HG03045 (cell line): ENCODE data around the gene BCL7C.

Experiments
- ATAC-seq: cut with Tn5 transposase; IDR thresholded peaks from one replicate; pipeline ENCODE4 v1.9.1; 2021; ENCODE audit warnings: mild to moderate bottlenecking, moderate library complexity; ENCODE audit not compliant: unreplicated experiment

BCL7C gene

GRCh38 chr16:30922960-30923535, 29.2 kb upstream of the BCL7C start:
- ATAC-seq: peak; percentile 64

- peak; percentile 71 for ATAC-seq
Observed at GRCh38 chr16:30922420-30922959, 28.6 kb upstream of the BCL7C start.

DNA sequence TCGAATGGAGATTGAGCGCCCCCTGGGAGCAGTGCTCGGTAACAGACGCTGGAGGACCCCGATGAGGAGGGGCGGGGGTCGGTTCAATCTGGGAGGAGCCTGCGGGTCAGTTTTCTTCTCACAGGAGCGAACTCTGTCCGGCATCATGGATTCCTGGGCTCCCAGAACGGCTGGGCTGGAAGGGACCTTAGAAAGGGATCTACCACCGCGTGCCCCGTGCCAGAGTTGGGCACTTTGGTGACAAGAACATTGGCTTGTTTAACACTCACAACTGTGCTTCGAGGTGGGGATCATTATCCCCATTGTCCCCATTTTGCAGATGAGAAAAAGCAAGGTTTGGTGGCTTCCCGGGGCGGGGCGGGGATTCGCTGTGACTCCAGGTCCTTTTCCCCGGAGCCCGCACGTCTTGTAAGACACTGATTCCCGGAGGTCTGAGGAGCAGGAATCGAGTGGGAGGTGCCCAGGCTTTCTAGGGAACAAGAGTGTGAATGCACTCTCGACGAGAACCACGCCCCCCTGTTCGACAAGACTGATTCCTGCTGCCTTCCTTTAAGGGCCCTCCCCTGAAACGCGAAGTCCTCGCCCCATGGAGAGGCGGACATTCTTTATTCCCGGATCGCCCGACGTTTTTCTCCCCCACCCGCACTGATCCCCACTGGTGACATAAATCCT, 28.0 kb upstream of the BCL7C start:
- ATAC-seq: no peak

GRCh38 chr16:30921459-30921747, 27.5 kb upstream of the BCL7C start:
- ATAC-seq: no peak

DNA sequence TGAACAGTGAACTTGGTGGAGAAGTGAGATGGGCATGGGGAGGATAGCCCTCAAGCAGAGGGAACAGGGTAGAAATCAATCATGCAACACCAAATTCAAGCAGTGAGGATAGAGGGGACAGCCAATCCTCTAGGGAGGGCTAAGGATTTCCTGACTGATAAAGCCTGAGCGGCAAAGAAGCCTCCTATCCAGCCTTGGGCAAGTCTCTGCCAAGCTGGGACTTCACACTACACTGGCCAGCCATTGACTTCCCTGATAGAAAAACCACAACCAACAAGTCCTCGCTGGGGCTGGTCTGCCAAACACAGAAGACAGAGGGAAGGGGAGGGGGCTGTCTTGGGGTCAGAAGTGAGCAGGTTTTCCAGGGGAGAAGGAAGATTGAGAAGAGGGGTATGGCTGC, 27.0 kb upstream of the BCL7C start:
- no peak for ATAC-seq

DNA sequence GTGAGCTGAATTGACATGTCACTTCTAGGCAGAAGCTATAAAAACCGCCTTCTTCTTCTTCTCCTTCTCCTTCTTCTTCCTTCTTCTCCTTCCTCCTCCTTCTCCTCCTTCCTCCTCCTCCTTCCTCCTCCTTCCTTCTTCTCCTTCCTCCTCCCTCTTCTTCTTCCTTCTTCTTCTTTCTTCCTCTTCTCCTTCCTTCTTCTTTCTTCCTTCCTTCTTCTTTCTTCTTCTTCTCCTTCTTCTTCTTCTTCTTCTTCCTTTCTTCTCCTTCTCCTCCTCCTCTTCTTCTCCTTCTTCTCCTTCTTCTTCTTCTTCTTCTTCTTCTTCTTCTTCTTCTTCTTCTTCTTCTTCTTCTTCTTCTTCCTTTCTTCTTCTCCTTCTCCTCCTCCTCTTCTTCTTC, 24.7 kb upstream of the BCL7C start:
- no peak for ATAC-seq

GRCh38 chr16:30914830-30915229, 21.0 kb upstream of the BCL7C start:
- no peak for ATAC-seq

DNA sequence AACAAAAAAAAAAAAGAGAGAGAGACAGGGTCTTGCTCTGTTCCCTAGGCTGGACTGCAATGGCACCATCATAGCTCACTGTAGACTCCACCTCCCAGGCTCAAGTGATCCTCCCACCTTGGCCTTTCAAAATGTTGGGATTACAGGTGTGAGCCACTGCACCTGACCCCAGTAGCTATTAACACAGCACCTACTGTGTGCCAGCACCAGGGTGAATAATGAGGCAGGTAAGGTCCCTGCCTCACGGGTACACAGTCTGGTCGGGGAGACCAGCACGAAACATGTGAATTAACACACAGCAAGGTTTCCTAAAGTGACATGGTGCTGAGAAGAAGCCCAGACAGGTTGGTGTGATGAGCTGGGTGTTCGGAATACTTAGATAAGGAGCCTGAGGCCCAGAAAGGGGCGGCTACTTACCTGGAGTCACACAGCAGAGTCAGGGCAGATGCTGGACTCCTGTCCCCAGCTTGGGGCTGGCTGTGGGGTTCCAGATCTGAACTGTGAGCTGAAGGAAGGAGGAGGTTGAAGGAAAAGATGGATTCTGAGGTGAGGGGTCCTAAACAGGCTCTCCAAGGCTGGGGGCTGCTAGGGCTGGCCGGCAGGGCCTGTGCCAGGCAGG, 19.0 kb upstream of the BCL7C start:
- no peak for ATAC-seq

DNA sequence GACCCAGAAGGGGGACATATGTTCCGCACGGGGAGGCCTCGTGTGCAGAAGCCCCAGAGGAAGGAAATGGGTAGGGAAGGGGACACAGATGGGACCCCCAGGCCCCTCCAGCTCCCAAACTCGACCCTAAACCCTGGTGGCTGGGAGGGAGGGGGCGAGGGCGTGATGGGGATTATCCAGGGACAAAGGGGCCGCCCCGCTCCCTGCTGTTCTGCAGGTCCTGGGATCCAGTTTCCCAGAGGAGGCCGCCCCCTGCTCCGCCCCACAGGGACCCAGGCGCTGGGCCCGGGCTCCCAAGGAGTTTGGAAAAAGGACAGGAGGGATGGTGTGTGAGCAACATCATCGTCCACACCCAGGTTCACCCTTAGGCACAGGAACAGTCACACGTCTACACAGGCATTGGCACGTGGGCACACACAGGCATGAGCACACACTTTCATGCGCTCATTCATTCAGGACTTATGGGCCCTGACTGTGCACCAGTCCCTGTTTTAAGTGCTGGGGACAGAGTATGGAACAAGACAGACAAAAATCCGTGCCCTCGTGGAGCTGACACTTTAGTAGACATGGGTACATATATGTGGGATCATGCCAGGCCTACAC, 16.7 kb upstream of the BCL7C start:
- no peak for ATAC-seq

DNA sequence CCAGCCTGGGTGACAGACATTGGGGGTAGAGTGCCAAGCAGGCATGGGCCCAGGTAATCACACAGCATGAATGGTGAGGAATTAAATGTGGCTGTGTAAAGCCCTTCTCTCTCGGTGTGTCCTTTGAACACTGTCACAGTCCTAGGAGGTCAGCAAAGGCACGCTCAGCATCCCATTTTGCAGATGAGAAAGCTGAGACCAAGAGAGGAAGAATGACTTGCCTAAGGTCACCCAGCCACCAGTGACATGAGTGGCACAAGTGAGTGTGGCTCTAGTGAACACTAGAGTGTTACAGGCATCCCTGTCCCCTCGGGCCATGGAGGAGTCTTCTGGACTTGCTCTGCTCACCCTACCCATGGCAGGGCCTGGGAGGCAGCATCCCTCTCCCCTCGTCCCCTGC, 13.2 kb upstream of the BCL7C start:
- no peak for ATAC-seq

DNA sequence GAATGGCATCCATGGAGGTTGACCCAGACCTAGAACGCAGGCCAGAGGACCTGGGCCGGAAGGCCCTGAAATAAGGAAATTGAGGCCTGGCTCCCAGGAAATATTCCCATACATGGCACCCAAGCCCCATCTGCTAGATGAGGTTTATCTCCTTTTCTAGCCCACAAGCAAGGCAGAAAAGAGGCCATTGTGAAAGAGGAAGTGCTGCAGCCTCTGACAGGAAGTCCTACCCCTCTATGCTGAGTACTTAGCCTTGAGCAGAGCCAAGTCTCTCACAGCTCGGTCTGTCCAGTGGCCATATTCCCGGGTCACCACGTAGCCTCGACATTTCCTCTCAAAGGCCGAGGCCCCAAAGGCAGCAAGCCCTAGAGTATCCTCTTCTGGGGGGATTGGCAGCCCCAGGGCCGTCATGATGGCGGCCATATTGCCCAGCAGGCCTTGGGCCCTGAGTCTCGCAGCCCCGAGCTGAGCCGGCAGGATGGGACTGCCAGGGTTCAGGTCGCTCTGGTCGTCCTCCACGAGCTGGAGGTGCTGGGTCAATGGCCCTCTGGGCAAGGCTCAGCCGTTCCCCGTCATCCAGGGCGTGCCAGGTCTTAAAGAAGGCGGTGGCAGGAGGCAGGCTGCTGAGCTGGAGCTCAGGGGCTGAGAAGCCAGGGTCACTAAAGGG, 10.4 kb upstream of the BCL7C start:
- no peak for ATAC-seq

DNA sequence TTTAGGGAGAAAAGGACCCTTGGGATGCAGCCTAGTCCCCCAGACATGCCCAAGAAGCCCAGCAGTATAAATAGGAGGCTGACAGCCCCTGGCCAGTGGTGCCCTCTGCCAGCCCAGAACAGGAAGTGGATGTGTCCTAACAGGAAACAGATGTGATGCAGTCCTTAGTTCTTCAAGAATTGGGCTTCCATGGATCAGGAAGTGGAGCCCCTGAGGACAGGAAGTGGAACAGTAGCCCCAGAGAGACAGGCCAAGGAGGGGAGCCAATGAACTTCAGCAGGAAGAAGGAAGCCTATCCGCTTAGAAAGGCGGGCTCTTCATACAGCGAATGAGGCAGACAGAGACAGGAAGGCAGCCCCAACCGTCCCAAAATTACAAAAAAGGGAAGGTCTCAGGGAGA, 9.7 kb upstream of the BCL7C start:
- no peak for ATAC-seq

GRCh38 chr16:30903002-30903401, 9.1 kb upstream of the BCL7C start:
- ATAC-seq: no peak

- peak; percentile 52 for ATAC-seq
Observed at GRCh38 chr16:30902029-30902972, 8.4 kb upstream of the BCL7C start.

DNA sequence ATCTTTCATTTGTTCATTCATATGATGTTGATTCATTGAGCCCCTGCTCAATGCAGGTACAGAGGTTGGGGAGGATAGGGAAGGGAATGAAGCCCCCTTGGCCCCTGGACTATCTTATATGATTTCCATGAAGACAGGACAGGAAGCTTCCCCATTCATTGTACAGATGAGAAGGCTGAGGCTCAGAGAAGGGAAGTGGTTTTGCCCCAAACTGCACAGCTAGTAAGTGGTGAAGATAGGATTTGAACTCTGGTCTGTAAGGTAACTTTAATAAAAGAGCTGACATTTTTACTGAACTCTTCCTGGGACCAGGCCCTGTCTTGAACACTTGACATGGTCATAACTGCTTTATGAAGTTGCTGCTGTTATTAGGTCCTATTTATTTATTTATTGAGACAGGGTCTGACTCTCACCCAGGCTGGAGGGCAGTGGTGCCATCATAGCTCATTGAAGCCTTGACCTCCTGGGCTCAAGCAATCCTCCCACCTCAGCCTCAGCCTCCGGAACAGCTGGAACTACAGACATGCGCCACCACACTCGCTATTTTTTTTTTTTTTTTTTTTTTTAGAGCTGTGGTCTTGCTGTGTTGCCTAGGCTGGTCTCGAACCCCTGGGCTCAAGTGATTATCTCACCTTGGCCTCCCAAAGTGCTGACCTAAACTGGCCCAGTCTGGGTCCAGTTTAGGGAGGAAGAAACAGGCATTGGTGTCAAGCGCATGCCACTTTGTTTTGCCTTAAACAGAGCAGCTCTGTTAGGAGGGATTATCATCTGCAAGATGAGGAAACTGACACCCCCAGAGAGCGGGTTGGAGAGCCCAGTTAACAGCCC, 7.5 kb upstream of the BCL7C start:
- no peak for ATAC-seq

GRCh38 chr16:30900588-30900987, 6.7 kb upstream of the BCL7C start:
- no peak for ATAC-seq

- no peak for ATAC-seq
Observed at GRCh38 chr16:30899794-30900193, 5.9 kb upstream of the BCL7C start.

DNA sequence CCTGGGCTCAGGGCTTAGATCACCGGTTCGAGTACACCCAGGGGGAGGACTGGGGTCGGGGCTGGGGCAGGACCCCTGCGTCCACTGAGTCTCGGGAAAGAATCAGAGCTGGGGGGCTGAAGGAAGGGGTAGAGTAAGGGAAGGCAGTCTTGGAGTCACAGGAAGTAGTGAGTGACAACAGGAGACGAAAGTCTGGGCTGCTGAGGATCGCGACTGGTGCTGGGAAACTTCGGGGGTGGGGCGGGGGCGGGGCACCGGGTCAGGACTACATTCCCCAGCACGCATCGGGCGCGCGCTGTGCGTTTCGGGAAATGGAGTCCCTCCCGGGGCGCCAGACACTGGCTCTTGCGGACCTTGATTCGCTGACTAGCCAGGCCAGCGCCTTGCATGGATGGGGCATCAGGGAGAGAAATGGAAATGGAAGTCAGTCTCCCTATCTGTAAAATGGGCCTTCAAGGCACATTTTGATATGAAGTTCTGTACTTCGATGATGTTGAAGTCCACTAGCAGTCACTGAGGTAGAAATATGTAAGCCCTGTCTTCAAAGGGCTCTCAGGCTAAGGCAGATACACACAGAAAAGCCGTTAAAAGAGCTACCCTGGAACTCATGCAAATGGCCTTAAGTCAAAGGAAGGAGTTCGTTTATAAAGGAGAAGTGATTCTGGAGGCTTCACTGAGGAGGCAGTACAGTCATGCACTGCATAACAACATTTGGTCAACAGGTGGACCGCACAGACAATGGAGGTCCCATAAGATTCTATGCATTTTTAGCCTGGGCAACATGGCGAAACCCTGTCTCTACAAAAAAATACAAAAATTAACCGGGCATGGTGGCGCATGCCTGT, 3.2 kb upstream of the BCL7C start:
- ATAC-seq: peak; percentile 27
